Activated CD4-positive, alpha-beta memory T cell treated with anti-CD3 and anti-CD28 coated beads, Interleukin-2, amount 10 ng/mL, durations not matched to agents 7 days and 5 days (primary cell): ENCODE measurements around the gene SHC1. TPM values are rescaled to one million over a fixed set of nuclear protein-coding genes. Genes with fewer than 3 reads are reported as not detected.

ENCODE experiments used
- CTCF ChIA-PET: fragments of 350-600 bp; sonication (Branson Sonifier 250); formaldehyde crosslinking; loops from one replicate; lab custom pipeline; 2021; ENCODE audit warnings: antibody characterized with exemption, inconsistent platforms; lab: Charles Lee
- POLR2A ChIA-PET: fragments of 350-600 bp; sonication (Branson Sonifier 250); formaldehyde crosslinking; loops from one replicate; lab custom pipeline; 2021; ENCODE audit warnings: antibody characterized with exemption; lab: Charles Lee
- DNase-seq: peaks from one replicate; pipeline ENCODE4 v3.0.0-alpha.2; 2020
- H3K27ac Mint-ChIP-seq: one replicate; pipeline ENCODE4 v1.8.0; 2021; ENCODE audit warnings: mild to moderate bottlenecking, mixed read lengths
- H3K27me3 Mint-ChIP-seq: one replicate; pipeline ENCODE4 v1.8.0; 2021; ENCODE audit warnings: mixed read lengths
- H3K36me3 Mint-ChIP-seq: one replicate; pipeline ENCODE4 v1.8.0; 2021; ENCODE audit warnings: low read depth, mixed read lengths
- H3K4me1 Mint-ChIP-seq: one replicate; pipeline ENCODE4 v1.8.0; 2021; ENCODE audit warnings: mixed read lengths
- H3K4me3 Mint-ChIP-seq: one replicate; pipeline ENCODE4 v1.8.0; 2021; ENCODE audit warnings: mild to moderate bottlenecking, mixed read lengths
- H3K9me3 Mint-ChIP-seq: one replicate; pipeline ENCODE4 v1.8.0; 2021; ENCODE audit warnings: mixed read lengths
- total RNA-seq, 2 experiments: library from RNA; stranded (reverse); gene quantifications; one replicate each; pipeline ENCODE4 v1.2.3, GENCODE V29; 2021

The SHC1 gene
- total RNA-seq, 2 experiments from 2014 or later = 80.7 to 80.8 TPM

DNA sequence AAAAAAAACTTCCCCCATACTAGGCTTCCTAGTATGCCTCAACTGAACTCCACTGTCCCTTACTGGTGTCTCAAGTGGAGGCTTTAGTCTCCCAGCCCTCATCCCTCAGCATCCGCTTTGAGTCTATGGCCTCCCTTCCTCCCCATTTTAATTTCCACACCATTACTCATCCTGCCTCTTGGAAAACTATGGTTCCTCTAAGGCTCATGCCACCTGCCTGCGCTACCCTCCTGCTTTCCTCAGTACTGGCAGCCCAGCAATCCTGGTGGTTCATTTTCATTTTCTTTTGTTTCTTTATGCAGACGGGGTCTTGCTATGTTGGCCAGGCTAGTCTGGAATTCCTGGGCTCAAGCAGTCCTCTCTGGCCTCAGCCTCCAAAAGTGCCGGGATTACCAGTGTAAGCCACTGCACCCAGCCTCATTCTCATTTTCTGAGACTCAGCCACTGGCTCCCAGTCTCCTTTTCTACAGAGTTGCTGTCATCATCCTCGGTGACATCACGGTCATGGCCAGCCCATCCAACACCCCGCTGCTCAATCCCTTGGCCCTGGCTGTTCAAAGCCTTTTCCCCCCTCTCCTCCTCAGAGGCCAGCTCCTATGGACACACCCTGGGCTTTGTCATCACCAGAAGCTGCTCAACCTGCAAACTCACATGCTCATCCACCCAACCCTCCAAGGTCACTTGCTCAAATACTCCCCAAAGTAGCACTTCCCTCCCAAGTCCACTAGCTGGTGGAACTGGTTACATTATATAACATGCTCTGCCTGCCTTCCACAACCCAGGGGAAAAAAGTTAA lies 31.7 kb downstream of the SHC1 start:
- Mint-ChIP-seq H3K36me3 (peaks cover 21% of the 10 kb centered on the region), H3K4me3 (peak overlapping the region; percentile 88), H3K27me3 (no peaks in the 10 kb centered on the region), H3K9me3 (no peaks in the 10 kb centered on the region), H3K27ac (peak overlapping the region; percentile 94), H3K4me1 (peaks cover 79% of the 10 kb centered on the region)
- ChIA-PET POLR2A (interaction anchor here (0.7 to 4.0 kb wide), 9 partner anchors 7 to 379 kb away, joined by 3 to 25 read pairs (median 3); partner anchors contain the start of genes FLAD1 and PYGO2), CTCF (interaction anchor here (0.7 to 1.4 kb wide), 6 partner anchors 35 to 379 kb away, joined by 3 to 5 read pairs (median 3); no protein-coding TSS in a partner anchor)
- no peak for DNase-seq

DNA sequence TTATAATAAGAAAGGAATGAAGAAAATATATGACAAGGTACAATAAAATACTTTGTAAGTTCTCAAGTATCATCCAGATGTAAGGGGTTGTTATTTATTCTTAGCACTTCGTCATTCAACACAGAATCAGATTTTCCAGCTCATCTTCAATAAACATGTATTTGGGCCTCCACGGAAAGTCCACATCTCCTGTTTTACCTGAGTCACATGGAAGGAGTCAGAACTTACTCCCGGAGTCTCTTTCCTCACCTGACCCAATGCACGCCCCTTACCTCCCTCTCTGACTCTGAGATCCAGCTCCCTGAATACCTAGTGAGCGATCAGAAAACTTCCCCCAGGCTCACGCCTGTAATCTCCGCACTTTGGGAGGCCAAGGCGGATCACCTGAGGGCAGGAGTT lies 32.6 kb downstream of the SHC1 start:
- Mint-ChIP-seq H3K4me1 (peaks cover 73% of the 10 kb centered on the region), H3K27ac (peak overlapping the region; percentile 94), H3K9me3 (no peaks in the 10 kb centered on the region), H3K36me3 (peaks cover 19% of the 10 kb centered on the region), H3K4me3 (peak overlapping the region; percentile 88), H3K27me3 (no peaks in the 10 kb centered on the region)
- DNase-seq = no peak
- CTCF ChIA-PET = interaction anchor here (0.7 to 2.0 kb wide), 5 partner anchors 36 to 458 kb away, joined by 3 to 4 read pairs (median 3); no protein-coding TSS in a partner anchor
- POLR2A ChIA-PET = interaction anchor here (0.9 to 4.0 kb wide), 11 partner anchors 8 to 378 kb away, joined by 3 to 32 read pairs (median 13); partner anchors contain the start of genes CKS1B, FLAD1 and PYGO2

DNA sequence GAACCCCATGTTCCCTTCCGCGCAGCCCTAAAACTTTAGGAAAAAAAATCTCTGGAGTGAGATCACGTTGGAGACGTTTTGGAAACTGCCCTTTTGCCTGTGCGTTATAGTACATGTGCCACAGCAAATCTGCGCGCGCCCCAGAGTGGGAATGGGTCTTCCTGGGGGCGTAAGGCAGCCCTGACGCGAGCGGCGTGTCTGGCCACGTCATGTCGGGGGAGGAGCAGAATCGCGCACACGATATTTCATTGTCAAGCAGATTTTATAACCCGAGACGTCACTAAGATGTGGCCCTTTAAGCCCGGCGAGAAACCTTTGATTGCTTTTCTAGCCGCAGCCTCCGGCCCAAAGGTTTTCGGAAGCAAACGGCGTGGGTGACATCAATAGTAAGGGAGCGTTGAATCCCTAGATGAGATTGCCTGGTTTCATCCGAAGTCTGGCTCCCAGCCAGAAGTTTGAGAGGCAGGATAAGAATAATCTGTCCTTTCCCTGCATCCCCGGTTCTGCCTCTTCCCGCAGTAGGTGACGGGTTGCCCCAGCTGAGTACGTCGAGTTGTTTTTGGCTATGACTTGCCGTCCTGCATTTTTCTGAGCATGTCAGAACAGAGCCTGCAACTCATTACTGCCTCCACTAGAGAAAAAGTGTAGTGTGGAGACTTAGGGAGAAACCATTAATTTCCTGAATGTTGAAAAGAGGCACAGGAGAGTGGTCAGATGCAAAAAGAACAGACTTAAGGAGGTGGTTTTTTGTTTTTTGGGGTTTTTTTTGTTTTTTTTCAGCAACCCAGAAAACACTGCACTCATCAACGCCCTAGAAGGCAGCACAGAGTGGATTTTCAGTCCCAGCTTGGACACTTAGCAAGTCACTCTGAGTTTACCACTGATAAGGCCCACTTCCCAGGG lies 33.2 kb downstream of the SHC1 start:
- Mint-ChIP-seq H3K27ac (peak overlapping the region; percentile 94), H3K27me3 (no peaks in the 10 kb centered on the region), H3K4me3 (peak overlapping the region; percentile 88), H3K4me1 (peaks cover 66% of the 10 kb centered on the region), H3K9me3 (no peaks in the 10 kb centered on the region), H3K36me3 (peaks cover 22% of the 10 kb centered on the region)
- peak; percentile 91 for DNase-seq
- ChIA-PET CTCF (interaction anchor here (0.5 to 2.2 kb wide), 19 partner anchors 14 to 458 kb away, joined by 3 to 12 read pairs (median 4); partner anchors contain the start of genes ADAM15, PBXIP1 and PYGO2), POLR2A (interaction anchor here (0.6 to 4.0 kb wide), 29 partner anchors 7 to 378 kb away, joined by 3 to 32 read pairs (median 4); partner anchors contain the start of genes ADAM15, CKS1B, FLAD1 and KRTCAP2)

DNA sequence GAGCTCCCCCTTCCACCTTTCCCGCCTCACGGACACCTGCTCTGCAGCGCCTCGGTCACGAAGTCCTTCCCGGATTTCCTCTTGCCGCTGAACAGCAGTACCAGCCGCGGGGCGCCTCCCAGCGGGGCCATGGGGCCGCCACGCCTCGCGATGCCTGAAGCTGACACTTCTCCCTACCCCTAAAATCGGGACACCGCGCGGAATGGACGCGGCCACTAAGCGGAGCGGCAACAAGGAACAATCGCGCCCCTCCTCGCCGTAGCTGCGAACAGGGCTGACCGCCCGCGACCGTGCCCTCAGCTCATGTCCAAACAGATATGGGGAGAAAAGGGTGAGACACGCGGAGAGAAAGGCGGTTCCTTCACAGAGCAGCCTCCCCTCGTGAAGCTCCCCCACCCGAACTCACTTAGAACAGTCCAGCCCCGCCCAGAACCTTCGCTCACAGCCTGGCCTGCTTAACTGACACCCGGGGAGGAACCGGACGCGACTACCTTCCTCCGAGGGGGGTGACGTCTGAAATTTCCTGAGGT lies 33.9 kb downstream of the SHC1 start, which contains the start of gene PMVK:
Gene PMVK, minus strand, starts transcription at position 165 of the 530 bp plus-strand sequence. Its CDS starts 34 bp downstream, at position 131.
- Mint-ChIP-seq H3K36me3 (peaks cover 22% of the 10 kb centered on the region), H3K4me1 (peaks cover 59% of the 10 kb centered on the region), H3K27me3 (no peaks in the 10 kb centered on the region), H3K4me3 (peak within 1 kb of the TSS; percentile 88), H3K27ac (peak within 1 kb of the TSS; percentile 94), H3K9me3 (no peaks in the 10 kb centered on the region)
- POLR2A ChIA-PET = interaction anchor here (0.6 to 4.0 kb wide), 39 partner anchors 8 to 608 kb away, joined by 3 to 32 read pairs (median 4); partner anchors contain the start of genes ADAM15, ADAR, CHRNB2 and CKS1B
- peak; percentile 96 for DNase-seq
- CTCF ChIA-PET = interaction anchor here (0.6 to 2.2 kb wide), 20 partner anchors 15 to 457 kb away, joined by 3 to 12 read pairs (median 4); partner anchors contain the start of genes ADAM15, PBXIP1, PYGO2 and ZBTB7B

DNA sequence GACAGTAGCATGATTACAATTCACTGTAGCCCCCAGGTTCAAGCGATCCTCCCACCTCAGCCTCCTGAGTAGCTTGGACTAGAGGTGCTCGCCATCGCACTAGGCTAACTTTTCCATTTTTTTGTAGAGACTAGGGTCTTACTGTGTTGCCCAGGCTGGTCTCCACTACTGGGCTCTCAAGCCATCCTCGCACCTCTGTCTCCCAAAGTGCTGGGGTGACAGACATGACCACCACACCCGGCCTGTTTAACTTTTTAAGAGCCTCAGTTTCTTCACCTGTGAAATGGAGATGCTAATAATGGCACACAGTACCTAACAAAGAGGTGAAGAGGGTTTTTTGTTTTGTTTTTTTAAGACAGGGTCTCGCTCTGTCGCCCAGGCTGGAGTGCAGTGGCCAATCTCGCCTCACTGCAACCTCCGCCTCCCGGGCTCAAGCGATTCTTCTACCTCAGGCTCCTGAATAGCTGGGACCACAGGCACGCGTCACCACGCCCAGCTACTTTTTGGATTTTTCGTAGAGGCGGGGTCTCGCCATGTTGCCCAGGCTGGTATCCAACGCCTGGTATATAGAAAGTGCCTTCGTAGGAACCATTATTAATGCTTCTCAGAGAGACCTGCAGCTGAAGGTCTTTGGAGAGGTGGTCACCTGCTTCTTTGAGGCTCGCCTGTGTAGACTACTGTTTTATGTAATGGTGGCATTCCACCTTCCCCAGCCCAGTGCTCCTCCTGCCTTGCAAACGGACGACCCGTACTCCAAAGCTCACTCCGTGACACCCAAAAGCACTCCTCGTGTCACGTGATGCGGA lies 34.6 kb downstream of the SHC1 start:
- ChIA-PET CTCF (interaction anchor here (0.6 to 2.2 kb wide), 20 partner anchors 10 to 376 kb away, joined by 3 to 12 read pairs (median 4); partner anchors contain the start of genes ADAM15, PBXIP1 and ZBTB7B), POLR2A (interaction anchor here (0.6 to 4.0 kb wide), 38 partner anchors 8 to 608 kb away, joined by 3 to 32 read pairs (median 4); partner anchors contain the start of genes ADAM15, ADAR, CHRNB2 and CKS1B)
- H3K4me3 Mint-ChIP-seq = peak overlapping the region; percentile 88
- H3K36me3 Mint-ChIP-seq = peaks cover 25% of the 10 kb centered on the region
- no peaks in the 10 kb centered on the region for H3K27me3 Mint-ChIP-seq
- H3K4me1 Mint-ChIP-seq = peaks cover 52% of the 10 kb centered on the region
- no peaks in the 10 kb centered on the region for H3K9me3 Mint-ChIP-seq
- H3K27ac Mint-ChIP-seq = peak overlapping the region; percentile 94
- peak; percentile 49 for DNase-seq

DNA sequence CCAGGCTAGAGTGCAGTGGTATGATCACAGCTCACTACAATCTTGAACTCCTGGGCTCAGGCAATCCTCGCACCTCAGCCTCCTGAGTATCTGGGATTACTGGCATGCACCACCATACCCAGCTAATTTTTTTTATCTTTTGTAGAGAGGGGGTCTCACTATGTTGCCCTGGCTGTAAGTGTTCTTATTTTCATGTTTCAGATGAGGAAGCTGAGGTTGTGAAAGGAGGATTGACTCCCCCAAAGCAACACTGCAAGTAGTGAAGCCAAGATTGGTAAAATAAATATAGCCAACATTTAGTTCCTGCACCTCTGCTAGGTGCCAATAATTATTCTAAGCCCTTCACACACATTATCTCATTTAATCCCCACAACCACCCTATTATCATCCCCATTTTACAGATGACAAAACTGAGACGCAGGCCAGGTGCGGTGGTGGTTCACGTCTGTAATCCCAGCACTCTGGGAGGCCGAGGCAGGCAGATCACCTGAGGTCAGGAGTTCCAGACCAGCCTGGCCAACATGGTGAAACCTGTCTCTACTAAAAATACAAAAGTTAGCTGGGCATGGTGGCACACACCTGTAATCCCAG lies 36.1 kb downstream of the SHC1 start:
- POLR2A ChIA-PET = no interaction called here
- CTCF ChIA-PET = interaction anchor here (0.8 to 1.3 kb wide), 2 partner anchors 20 to 83 kb away, joined by 3 to 9 read pairs; no protein-coding TSS in a partner anchor
- peak overlapping the region; percentile 23 for H3K27ac Mint-ChIP-seq
- peaks cover 25% of the 10 kb centered on the region for H3K36me3 Mint-ChIP-seq
- no peak overlapping the region for H3K4me3 Mint-ChIP-seq
- DNase-seq = no peak
- no peaks in the 10 kb centered on the region for H3K9me3 Mint-ChIP-seq
- no peaks in the 10 kb centered on the region for H3K27me3 Mint-ChIP-seq
- peaks cover 41% of the 10 kb centered on the region for H3K4me1 Mint-ChIP-seq

DNA sequence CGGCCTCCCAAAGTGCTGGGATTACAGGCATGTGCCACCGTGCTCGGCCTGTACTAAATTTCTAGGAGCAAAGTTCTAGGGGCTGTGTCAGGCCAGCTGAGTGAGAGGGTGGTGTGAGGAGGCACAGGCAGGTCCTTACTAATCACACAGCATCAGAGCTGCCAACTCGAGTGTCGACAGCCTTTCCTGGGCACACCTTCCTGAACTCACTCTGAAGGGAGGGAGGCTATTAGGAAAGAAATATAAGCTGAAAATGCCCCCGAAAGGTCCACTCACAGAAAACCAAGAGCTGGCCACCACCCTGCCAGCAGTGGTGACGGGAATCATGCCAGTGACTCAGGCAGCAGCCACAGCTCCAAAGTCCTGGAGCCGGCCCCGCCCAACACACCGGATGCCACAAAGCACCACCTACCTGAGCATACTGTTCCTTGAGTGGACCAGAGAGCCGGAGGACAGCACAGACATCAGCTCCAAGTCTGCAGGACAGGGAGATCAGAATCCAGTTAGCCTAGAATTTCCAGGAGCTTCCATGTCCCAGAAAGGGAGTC lies 38.5 kb downstream of the SHC1 start:
- H3K36me3 Mint-ChIP-seq = peaks cover 43% of the 10 kb centered on the region
- H3K27ac Mint-ChIP-seq = no peak overlapping the region
- H3K9me3 Mint-ChIP-seq = no peaks in the 10 kb centered on the region
- peaks cover 22% of the 10 kb centered on the region for H3K4me1 Mint-ChIP-seq
- no peak overlapping the region for H3K4me3 Mint-ChIP-seq
- H3K27me3 Mint-ChIP-seq = no peaks in the 10 kb centered on the region
- ChIA-PET CTCF (no interaction called here), POLR2A (interaction anchor here (1.1 to 1.3 kb wide), 2 partner anchors 10 to 14 kb away, joined by 3 to 4 read pairs; no protein-coding TSS in a partner anchor)
- no peak for DNase-seq

DNA sequence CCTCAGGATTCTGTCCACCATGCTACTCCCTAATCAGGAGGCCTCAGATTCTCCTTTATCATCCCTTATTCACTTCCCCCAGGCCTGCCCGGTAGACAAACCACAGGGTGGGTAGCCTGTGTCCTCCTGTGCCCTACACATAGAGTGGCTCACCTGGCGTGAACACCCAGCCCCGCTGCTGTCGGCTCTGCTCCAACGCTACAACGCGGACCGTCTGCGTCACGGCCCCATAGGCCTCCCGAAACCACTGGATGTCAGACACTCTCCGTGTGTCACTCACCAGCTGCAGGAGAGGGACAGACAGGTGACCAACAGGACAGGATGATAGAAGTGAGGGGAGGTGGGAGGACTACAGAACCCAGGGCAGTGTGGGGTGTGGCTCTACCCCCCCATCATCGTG lies 44.3 kb downstream of the SHC1 start:
- no peaks in the 10 kb centered on the region for H3K27me3 Mint-ChIP-seq
- peaks cover 51% of the 10 kb centered on the region for H3K36me3 Mint-ChIP-seq
- no peaks in the 10 kb centered on the region for H3K9me3 Mint-ChIP-seq
- ChIA-PET CTCF (interaction anchor here (1.1 kb wide), 1 partner anchor 9 kb away, joined by 3 read pairs; no protein-coding TSS in a partner anchor), POLR2A (interaction anchor here (1.0 to 4.0 kb wide), 3 partner anchors 11 to 181 kb away, joined by 3 to 32 read pairs (median 3); partner anchors contain the start of gene PMVK)
- no peak for DNase-seq
- peak overlapping the region; percentile 67 for H3K27ac Mint-ChIP-seq
- H3K4me3 Mint-ChIP-seq = no peak overlapping the region
- H3K4me1 Mint-ChIP-seq = peaks cover 18% of the 10 kb centered on the region

DNA sequence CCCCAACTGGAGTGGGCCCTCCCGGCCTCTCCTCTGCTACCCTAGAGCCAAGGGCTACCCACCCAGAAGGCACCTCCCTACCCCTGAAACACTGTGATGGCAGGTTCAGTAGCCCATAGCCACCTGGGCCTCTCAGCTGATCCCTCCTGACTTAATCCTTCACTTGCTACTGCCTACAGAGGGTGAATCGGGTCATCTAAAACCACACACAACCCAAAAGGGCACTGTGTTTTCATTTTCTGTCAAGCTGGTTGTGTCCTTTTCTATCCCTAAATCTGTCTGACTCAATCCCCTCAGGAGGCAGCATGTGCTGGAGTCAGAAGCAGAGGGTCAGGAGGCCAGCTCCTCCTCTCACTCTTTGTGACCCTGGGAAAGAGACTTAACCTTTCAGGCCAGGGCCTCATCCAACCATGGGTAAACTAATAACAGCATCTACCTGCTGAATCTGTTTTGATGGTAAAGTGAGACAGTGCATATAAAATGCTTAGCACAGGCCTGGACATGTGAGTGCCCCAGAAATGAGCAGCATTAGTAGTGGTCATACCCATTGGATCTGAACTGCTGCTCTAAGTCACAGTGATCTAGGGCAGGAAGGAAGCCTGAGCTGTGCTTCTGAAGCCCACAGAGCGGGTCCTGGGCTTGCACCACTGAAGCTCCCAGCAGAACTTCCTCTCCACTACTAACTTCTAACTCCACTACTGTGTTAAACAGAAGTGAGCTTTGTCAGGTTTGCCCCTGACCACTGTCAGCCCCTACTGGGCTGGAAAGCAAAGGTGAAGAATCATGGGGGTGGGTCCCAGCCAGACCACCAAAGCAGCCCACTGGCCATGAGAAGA lies 45.0 kb downstream of the SHC1 start:
- POLR2A ChIA-PET = interaction anchor here (0.9 to 4.0 kb wide), 4 partner anchors 11 to 180 kb away, joined by 3 to 32 read pairs (median 3); partner anchors contain the start of gene PMVK
- Mint-ChIP-seq H3K27me3 (no peaks in the 10 kb centered on the region), H3K27ac (peak overlapping the region; percentile 67)

DNA sequence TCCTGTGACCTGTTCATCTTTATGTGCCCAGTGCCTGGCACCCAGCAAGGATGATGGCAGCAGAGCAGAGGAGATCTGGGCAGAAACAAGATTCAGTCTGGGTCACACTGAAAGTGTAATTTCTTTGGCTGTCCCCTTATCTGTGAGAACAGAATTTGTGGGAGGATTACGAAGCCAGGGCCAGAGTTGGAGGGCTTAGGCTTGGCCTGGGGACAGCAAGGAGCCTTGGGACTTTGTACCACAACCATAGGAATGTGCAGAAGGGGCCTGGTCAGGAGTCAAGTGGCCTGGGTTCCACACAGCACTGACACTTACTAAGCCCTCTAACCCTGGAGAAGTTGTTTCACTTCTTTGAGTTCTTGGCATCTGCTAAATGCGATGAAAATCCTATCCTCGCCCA lies 46.9 kb downstream of the SHC1 start:
- H3K4me1 Mint-ChIP-seq = peaks cover 18% of the 10 kb centered on the region
- no peak overlapping the region for H3K4me3 Mint-ChIP-seq
- H3K27ac Mint-ChIP-seq = no peak overlapping the region
- no peaks in the 10 kb centered on the region for H3K9me3 Mint-ChIP-seq
- no peaks in the 10 kb centered on the region for H3K27me3 Mint-ChIP-seq
- H3K36me3 Mint-ChIP-seq = peaks cover 38% of the 10 kb centered on the region
- CTCF ChIA-PET = interaction anchor here (0.6 kb wide), 1 partner anchor 99 kb away, joined by 5 read pairs; no protein-coding TSS in a partner anchor
- POLR2A ChIA-PET = no interaction called here
- no peak for DNase-seq

More for the DNA sequence above, 45.0 kb downstream of the SHC1 start:
- no peaks in the 10 kb centered on the region for H3K9me3 Mint-ChIP-seq
- peaks cover 51% of the 10 kb centered on the region for H3K36me3 Mint-ChIP-seq
- no peak overlapping the region for H3K4me3 Mint-ChIP-seq
- DNase-seq = no peak
- H3K4me1 Mint-ChIP-seq = peaks cover 18% of the 10 kb centered on the region
- CTCF ChIA-PET = interaction anchor here (0.7 to 1.1 kb wide), 2 partner anchors 10 to 1065 kb away, joined by 3 read pairs; no protein-coding TSS in a partner anchor
